ENCODE data around the gene RPL5.

- TF ChIP-seq CTCF (IDR thresholded peaks at IDR 0.05) (no peak), POLR2A (IDR thresholded peaks at IDR 0.05) (no peak)
Measured at GRCh38 chr1:92877792-92878191, 46.0 kb downstream of the RPL5 start.

Data from right lobe of liver (tissue), 4 donors.